ENCODE results near the gene CEP95. TPM values are rescaled to one million over a fixed set of nuclear protein-coding genes. Genes with fewer than 3 reads are reported as not detected.

The CEP95 gene
- total and polyA plus RNA-seq, 11 donors, result 9.4 to 25.1 (median 13.1) TPM

DNA sequence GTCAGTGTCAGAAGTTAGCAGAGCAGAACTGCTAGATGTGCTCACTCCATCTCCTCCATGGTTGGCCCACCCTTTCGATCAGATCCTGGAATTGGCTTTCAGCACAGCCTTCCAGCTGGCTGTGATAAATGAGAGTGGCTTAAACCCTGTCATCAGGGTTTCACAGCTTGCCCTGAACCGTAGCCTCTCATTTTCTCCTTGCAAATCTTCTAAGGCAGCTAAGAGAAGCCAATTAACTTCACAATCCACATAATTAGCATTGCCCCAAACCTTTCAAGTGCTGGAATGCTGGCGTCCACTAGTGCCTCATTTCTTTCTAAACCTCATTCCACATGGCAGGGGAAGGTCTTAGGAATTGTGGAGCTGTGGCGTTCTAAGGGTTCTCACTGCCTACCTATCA is 36.2 kb upstream of the CEP95 start:
- Histone ChIP-seq H3K27me3 (no peaks in the 10 kb centered on the region), H3K36me3 (peaks cover 0 to 60% (median 0%) of the 10 kb centered on the region in 9 donors), H3K27ac (no peak overlapping the region), H3K4me1 (no peaks in the 10 kb centered on the region), H3K4me3 (no peak overlapping the region), H3K9me3 (no peaks in the 10 kb centered on the region)
- no peak for TF ChIP-seq POLR2A (IDR thresholded peaks at IDR 0.05)
- TF ChIP-seq, protein P1, sequence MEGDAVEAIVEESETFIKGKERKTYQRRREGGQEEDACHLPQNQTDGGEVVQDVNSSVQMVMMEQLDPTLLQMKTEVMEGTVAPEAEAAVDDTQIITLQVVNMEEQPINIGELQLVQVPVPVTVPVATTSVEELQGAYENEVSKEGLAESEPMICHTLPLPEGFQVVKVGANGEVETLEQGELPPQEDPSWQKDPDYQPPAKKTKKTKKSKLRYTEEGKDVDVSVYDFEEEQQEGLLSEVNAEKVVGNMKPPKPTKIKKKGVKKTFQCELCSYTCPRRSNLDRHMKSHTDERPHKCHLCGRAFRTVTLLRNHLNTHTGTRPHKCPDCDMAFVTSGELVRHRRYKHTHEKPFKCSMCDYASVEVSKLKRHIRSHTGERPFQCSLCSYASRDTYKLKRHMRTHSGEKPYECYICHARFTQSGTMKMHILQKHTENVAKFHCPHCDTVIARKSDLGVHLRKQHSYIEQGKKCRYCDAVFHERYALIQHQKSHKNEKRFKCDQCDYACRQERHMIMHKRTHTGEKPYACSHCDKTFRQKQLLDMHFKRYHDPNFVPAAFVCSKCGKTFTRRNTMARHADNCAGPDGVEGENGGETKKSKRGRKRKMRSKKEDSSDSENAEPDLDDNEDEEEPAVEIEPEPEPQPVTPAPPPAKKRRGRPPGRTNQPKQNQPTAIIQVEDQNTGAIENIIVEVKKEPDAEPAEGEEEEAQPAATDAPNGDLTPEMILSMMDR (IDR thresholded peaks at IDR 0.05), result no peak
- ATAC-seq, result no peak
- DNase-seq, result no peak
- intact Hi-C loops (cut with DNase I), result loop anchor here in 1 of 10 donors (5.0 kb wide), 1 partner anchor 38 kb away; no protein-coding TSS in a partner anchor
- WGBS, 4 donors, result 75 to 88% (median 82%) methylated on average over 4 of the region's 4 CpGs

DNA sequence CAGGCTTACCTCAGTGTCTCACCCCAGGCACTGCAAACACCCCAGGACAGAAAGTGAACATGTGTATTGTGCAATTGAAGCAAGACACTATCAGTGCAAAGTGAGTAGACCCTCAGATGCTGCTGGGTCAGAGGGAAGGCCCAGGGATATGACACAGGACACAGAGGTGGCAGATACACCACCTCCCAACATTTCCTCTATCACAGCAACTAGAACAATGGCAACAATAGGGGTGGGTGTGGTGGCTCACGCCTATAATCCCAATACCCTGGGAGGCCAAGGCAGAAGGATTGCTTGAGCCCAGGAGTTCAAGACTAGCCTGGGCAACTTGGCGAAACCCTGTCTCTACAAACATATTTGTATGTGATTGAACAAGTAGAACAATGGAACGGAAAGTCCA is 35.3 kb upstream of the CEP95 start:
- WGBS, 4 donors, result 85 to 94% (median 93%) methylated on average over 3 of the region's 3 CpGs
- intact Hi-C loops (cut with DNase I), result loop anchor here in 1 of 10 donors (5.0 kb wide), 1 partner anchor 39 kb away; no protein-coding TSS in a partner anchor
- no peaks in the 10 kb centered on the region for H3K9me3 ChIP-seq
- H3K4me1 ChIP-seq, result no peaks in the 10 kb centered on the region
- DNase-seq (no peak), ATAC-seq (no peak)
- no peak overlapping the region for H3K27ac ChIP-seq
- TF ChIP-seq POLR2A (IDR thresholded peaks at IDR 0.05), result no peak
- TF ChIP-seq, protein P1 (IDR thresholded peaks at IDR 0.05), result no peak
- H3K4me3 ChIP-seq, result no peak overlapping the region
- no peaks in the 10 kb centered on the region for H3K27me3 ChIP-seq
- H3K36me3 ChIP-seq, result peaks cover 0 to 59% (median 0%) of the 10 kb centered on the region in 9 donors

DNA sequence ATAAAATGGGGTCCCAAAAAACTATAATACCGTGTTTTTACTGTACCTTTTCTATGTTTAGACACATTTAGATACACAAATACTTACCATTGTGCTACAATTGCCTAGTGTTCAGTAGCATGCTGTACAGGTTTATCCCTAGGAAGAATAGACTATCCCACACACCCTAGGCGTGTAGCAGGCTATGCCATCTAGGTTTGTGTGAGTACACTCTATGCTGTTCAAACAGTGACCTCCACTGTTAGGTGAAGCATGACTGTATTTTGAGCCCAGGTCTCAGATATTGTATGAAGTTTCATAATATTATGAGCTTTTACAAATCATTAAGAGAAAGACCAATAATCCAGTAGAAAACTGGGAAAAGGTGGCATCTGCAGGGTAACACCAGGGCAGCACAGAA is 34.2 kb upstream of the CEP95 start:
- DNase-seq (no peak), ATAC-seq (no peak)
- 92 to 96% (median 95%) methylated on average over 2 of the region's 2 CpGs for WGBS, 4 donors

DNA sequence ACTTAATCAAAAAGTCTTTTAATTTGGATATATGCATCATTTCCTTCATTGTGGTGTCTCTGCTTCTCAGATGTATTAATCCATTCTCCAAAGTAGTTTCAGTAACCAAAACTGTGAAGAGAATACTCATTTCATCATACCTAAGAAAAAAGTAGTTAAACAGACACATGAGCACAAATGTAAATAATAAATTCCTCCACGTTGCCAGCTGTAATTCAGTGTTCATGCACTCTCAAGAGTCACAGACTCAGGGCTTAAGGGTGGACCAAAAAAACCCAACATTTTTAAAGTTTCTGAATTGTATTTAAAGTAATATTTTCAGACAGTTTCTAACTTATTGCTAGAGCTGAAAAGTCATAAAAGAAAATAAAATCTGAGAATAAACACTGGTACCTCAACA is 28.9 kb upstream of the CEP95 start:
- no peaks in the 10 kb centered on the region for H3K27me3 ChIP-seq
- no peak for TF ChIP-seq POLR2A (IDR thresholded peaks at IDR 0.05)
- TF ChIP-seq, protein P1 (IDR thresholded peaks at IDR 0.05), result no peak
- H3K4me3 ChIP-seq, result no peak overlapping the region
- intact Hi-C loops (cut with DNase I), result loop anchor here in 1 of 10 donors (5.0 kb wide), 1 partner anchor 51 kb away; no protein-coding TSS in a partner anchor
- H3K4me1 ChIP-seq, result no peaks in the 10 kb centered on the region
- peaks cover 0 to 68% (median 54%) of the 10 kb centered on the region in 9 donors for H3K36me3 ChIP-seq
- H3K9me3 ChIP-seq, result no peaks in the 10 kb centered on the region
- 31 to 58% (median 45%) methylated on average over 1 of the region's 1 CpG for WGBS, 4 donors
- no peak for DNase-seq
- ATAC-seq, result no peak
- H3K27ac ChIP-seq, result no peak overlapping the region

More for the DNA sequence above, 34.2 kb upstream of the CEP95 start:
- Histone ChIP-seq H3K4me3 (no peak overlapping the region), H3K4me1 (no peaks in the 10 kb centered on the region), H3K36me3 (peaks cover 0 to 58% (median 4%) of the 10 kb centered on the region in 9 donors), H3K9me3 (no peaks in the 10 kb centered on the region), H3K27ac (no peak overlapping the region), H3K27me3 (no peaks in the 10 kb centered on the region)
- TF ChIP-seq POLR2A (IDR thresholded peaks at IDR 0.05), result no peak
- TF ChIP-seq, protein P1 (IDR thresholded peaks at IDR 0.05), result no peak
- intact Hi-C loops (cut with DNase I), result loop anchor here in 1 of 10 donors (5.0 kb wide), 1 partner anchor 40 kb away; no protein-coding TSS in a partner anchor

Data from heart left ventricle (tissue), 16 donors.